Endothelial cell of umbilical vein (primary cell): Measurements from ENCODE around the gene CLTC.

Source experiments
- POLR2A ChIP-seq: IDR thresholded peaks from 2 replicates; pipeline ENCODE4 v1.6.1; 2012; ENCODE audit warnings: low read depth, mild to moderate bottlenecking, control low read depth, low read length
- POLR2AphosphoS5 ChIP-seq: IDR thresholded peaks from 2 replicates; pipeline ENCODE4 v1.6.1; 2012; ENCODE audit warnings: low read depth, mild to moderate bottlenecking, control low read depth, low read length, moderate library complexity; ENCODE audit not compliant: insufficient read depth
- TF ChIP-seq, protein P1 (sequence below), 2 donors: IDR thresholded peaks; 1 replicate in 1 of 2; 2 replicates in 1 of 2; pipeline ENCODE4 v1.5.1; 2011; ENCODE audit warnings: low read length in 2 of 2, mild to moderate bottlenecking in 2 of 2, moderate library complexity in 2 of 2, control low read depth in 1 of 2, inconsistent platforms in 1 of 2, low read depth in 1 of 2; ENCODE audit not compliant: insufficient read depth in 1 of 2; ENCODE audit errors: extremely low read depth in 1 of 2
- TF ChIP-seq, protein P2 (sequence below): IDR thresholded peaks from 2 replicates; pipeline ENCODE4 v1.6.1; 2011; ENCODE audit not compliant: insufficient read depth, insufficient read length

DNA sequence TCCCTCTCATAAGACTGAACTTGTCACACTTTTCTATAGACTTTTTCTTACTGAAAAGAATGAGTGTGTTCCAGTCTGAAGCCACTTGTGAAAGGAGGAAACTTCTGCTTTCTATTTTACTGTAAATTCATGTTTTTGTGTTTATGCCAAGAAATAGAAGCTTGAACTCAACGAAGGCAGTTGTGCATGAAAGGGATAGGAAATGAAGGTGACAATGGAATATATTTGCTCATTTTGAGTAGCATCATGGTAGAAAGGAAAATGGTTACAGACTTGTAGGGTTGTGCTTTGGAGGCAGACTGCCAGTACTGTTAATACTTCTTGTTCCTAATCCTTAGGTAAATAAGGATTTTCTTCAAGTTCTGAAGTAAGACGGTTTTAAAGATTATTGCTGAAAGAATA is 8.1 kb downstream of the CLTC start:
- TF ChIP-seq, protein P1, sequence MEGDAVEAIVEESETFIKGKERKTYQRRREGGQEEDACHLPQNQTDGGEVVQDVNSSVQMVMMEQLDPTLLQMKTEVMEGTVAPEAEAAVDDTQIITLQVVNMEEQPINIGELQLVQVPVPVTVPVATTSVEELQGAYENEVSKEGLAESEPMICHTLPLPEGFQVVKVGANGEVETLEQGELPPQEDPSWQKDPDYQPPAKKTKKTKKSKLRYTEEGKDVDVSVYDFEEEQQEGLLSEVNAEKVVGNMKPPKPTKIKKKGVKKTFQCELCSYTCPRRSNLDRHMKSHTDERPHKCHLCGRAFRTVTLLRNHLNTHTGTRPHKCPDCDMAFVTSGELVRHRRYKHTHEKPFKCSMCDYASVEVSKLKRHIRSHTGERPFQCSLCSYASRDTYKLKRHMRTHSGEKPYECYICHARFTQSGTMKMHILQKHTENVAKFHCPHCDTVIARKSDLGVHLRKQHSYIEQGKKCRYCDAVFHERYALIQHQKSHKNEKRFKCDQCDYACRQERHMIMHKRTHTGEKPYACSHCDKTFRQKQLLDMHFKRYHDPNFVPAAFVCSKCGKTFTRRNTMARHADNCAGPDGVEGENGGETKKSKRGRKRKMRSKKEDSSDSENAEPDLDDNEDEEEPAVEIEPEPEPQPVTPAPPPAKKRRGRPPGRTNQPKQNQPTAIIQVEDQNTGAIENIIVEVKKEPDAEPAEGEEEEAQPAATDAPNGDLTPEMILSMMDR (IDR thresholded peaks at IDR 0.05; ENCODE audit: extremely low read depth in 1 of 2, insufficient read depth in 1 of 2, low read depth in 1 of 2, low read length in 2 of 2) = no peak
- TF ChIP-seq, protein P2, sequence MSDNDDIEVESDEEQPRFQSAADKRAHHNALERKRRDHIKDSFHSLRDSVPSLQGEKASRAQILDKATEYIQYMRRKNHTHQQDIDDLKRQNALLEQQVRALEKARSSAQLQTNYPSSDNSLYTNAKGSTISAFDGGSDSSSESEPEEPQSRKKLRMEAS = no peak
- TF ChIP-seq POLR2AphosphoS5 (no peak), POLR2A (no peak)
